HG03520 (cell line): ENCODE data around the gene POMT1.
"Not testable (repeated sequence)": the region's sequence is repeated elsewhere in the genome, so short reads cannot be mapped to it uniquely, and the experiment has no call there.

Source experiments
- ATAC-seq: cut with Tn5 transposase; IDR thresholded peaks from one replicate; pipeline ENCODE4 v1.9.1; 2021; ENCODE audit warnings: mild to moderate bottlenecking, moderate library complexity; ENCODE audit not compliant: unreplicated experiment

Gene POMT1

GRCh38 chr9:131523451-131524435 is 21.0 kb downstream of the POMT1 start:
- ATAC-seq: no peak

DNA sequence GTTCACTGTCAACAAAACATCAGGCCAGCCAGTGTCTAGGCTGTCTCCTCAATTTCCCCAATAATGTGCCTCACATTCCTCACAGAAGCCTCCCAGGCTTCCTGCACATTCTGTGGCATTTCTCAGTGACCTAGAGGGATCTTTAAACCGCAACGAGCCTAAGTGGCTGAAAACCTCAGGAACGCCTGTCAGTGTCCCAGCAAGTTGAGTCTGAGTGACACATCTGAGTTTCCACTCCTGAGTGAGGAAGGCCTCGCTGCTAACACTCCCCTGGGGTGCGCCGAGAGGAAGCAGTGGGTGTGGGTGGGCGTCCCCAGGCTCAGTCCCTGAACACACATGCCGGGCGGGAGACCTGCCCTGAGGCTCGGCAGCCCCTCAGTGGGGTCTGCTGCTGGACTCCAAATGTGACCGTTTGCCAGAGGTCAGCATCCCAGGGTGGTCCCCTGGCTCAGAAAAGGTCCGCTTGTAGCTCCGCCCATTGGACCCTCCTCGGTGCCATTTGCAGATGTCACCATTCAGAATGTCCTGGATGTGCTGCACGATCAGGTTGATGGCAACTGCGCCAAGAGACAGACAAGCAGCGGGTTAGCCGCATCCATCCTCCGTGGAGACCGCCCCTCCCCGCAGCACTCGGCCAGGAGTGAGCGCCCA is 22.1 kb downstream of the POMT1 start:
- no peak for ATAC-seq

DNA sequence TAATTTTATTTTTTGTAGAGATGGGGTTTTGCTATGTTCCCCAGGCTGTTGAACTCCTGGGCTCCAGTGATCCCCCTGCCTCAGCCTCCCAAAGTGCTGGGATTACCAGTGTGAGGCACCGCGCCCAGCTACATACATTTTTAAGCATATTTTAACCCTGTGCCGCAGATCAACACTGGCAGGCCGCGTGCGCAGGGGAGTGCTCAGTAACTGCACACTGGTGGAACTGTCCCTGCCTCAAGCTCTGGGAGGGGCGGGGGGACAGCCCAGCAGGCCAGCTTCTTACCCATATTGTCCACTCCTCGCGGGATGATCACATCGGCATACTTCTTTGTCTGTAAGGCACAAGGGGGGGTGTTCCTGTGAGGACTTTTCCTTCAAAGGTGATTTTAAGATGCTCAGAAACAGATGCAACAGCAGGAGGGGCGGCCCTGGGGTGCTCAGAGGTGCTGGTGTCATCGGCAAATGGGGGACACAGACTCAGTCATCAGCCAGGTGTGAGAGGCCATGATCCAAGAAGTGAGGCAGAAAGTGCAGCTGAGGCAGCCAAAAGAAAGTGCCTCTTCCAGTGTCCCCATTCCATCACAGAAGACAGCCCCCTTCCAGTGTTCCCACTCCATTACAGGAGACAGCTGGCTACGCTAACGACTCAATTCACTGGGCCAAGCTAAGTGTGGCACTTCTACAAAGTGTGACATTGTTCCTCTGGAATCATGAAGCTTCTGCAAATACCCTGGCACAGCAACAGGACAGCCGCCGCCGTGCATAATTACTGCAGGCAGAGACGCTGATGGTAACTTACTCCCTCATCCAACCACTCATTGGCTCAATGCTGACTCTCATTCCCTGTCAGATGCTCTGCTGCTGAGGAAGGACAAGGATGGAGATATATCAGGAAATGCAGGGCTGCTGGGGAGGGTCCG is 23.2 kb downstream of the POMT1 start:
- ATAC-seq: no peak

DNA sequence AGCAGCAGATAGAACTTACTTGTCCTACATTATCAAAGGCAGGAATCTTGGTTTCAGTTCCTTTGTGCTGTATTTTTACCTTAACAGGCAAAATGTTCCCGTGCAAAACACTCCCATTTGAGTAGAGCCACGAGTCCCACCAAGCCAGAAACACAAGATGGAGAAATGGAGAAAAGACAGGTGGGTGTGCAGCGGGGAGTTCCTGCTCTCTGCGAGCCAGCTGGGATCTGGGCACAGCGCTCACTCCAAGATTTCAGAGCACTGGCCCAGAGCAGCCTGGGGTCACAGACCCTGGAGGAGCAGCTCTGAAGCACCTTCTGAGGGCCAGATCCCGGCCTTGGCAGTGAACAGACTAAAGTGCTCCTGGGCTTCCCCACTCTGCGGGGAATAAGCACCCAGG is 25.5 kb downstream of the POMT1 start:
- ATAC-seq: no peak

- ATAC-seq: no peak
These were observed 26.3 kb downstream of the POMT1 start for GRCh38 chr9:131528886-131529505.

DNA sequence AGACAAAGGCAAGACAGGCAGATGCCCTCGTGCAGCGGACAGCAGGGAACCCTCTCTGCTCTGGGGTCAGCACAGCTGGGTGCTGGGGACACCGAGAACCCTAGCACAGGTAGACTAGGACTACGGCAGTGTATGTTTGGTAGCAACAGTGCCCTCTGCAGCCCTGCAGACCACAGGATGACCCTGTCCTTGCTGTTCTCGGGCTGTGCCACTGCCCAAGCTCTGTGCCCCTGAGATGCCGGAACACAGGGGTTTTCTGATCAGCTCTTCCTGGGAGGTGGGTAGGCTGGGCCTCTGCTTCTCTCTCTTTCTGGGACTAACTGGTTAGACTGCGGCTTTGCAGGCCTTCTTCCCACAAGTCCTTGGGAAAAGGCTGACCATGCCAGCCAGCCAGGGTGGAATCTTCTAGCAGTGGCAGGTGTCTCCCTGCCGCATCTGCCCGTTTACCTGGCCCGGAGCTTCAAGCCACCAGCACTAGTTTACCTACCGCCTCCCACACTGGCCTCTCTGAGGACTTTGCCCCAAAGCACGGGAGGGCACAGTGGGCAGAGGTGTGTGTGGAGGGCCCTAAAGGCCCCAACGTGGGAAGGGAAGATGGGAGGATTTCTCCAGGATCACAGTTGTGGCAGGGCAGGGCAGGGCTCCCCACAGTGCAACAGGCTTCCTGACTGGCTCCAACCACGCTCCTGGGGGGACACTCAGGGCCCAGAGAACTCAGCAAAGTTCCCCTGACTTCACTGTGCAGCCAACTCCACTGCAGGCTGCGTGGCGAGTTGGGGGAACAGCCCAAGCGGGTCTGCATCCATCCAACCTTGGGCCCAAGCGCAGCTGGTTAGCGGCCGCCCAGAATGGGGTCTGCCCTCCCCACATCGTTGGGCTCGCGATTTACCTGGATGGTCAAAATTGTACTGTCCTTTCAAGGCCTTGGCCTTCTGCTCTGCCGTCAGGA is 27.2 kb downstream of the POMT1 start:
- ATAC-seq: no peak

DNA sequence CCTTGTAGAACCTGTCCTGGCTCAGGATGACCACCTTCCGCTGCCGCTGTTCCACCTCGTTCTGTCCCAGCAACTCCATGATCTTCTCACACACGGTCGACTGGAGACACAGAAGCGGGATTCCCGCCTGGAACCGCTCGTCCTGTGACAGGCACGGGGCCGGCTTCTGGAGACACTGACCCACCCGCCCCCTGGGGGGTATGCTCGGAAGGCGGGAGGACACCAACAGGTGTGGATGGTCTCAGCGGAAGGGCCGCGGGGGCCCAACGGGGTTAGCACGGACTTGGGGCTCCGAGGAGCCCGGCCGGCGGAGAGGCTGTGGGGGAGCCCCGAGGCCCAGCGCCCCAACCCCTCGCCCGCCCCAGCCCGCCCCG is 27.8 kb downstream of the POMT1 start:
- ATAC-seq: peak; percentile 16

DNA sequence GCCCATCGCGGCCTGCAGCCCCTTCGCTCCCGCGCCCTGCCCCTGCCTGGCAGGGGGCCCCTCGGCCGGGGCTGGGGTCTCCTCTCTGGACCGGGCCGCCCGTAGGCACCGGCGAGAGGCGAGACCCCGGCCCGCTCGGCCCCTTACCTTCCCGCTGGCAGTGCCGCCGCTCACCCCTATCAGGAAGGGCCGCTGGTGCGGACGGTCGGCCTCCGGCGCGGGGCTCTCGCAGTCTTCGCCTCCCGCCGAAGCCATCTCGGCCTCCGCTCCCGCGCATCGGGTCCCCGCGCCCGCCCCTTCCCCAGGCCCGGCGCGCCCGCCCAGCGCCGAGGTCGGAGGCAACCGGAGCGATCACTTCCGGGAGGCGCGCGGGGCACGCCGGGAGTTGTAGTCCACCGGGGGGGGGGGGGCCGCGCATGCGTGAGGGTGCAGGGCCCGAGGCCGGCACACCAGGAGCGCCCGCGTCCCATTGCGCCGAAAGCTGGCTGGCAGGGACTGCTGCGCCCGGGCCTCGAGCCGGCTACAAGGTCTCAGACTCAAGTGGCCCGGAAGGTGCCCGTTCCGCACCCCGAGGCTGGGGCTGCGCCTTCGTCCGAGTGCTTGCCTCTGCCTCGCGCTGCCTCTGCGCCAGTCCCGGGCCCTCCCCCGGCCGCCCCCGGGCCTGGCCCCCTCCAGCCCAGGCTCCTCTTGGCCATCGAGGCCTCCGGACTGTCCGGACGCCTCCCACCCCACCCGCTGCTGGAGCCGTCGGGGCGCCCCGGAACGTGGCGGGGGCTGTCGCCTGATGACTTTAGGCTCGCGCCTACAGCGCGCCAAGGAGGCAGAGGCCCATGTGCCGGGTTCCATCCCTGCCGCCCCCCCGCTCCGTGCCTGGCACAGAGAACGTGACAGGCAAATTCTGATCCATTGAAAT is 28.5 kb downstream of the POMT1 start, which contains the start of gene UCK1:
Gene UCK1 (minus strand): TSS at position 344 of the 913 bp plus-strand sequence. CDS start 89 bp downstream, at position 255.
- ATAC-seq: peak; percentile 81

DNA sequence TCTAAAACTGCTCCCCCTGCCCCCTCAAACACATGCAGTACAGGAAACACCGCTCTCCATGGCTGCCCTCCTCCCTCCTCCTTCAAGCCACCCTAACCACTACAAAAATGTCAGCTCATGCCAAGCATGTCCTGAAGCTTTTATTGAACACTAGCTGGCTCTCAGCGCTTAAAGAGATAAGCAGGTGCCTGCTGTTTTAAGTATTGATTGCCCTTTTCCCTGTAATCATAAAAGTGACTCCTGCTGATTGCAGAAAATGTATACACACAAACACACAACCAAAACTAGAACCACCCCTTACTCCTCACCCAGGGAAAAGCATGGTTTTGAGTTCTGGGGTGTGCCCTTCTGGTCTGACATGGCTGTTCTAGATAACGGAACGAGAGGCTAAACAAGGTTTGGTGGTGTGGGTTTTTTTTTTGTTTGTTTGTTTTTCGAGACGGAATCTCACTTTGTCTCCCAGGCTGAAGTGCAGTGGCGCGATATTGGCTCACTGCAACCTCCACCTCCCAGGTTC is 32.1 kb downstream of the POMT1 start:
- no peak for ATAC-seq

DNA sequence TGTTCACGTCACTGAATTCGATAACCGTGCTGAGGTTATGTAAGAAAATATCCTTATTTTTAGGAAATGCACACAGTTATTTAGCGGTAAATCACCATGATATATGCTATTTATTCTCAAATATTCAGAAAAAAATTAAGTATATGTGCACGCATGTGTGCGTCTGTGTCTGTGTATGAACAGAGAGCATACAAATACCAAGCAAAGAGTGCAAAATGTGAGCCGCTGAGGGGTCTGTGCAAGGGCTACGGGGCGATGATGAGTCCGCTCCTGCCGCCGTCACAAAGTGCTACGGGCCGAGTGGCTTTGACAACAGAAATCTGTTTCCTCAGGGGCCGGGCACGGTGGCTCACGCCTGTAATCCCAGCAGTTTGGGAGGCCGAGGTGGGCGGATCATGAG is 35.2 kb downstream of the POMT1 start:
- ATAC-seq: no peak

DNA sequence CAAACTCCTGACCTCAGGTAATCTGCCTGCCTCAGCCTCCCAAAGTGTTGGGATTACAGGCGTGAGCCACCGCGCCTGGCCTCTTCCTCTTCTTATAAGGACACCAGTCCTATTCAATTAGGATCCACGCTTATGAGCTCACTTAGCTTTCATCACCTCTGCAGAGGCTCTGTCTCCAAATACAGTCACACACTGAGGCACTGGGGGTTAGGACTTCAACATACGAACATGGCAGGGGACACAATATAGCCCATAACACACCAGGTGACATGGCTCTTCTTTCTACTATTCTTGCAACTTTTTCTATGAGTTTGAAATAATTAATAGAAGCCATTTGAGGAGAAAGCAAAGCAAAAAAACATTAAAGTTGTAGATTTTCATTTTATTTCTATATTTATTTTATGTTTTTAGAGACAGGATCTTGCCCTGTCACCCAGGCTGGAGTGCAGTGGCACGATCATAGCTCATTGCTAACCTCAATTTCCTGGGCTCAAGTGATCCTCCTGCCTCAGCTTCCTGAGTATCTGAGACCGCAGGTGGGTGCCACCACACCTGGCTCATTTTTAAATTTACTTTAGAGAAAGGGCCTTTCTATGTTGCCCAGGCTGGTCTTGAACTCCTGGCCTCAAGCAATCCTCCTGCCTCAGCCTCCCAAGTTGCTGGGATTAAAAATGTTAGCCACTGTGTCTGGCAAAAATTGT is 36.7 kb downstream of the POMT1 start:
- ATAC-seq: no peak

GRCh38 chr9:131543141-131543540 is 40.4 kb downstream of the POMT1 start:
- ATAC-seq: no peak

GRCh38 chr9:131545003-131545785 is 42.5 kb downstream of the POMT1 start, which contains the start of gene PRRT1B:
PRRT1B (plus strand) TSS chr9:131545523; CDS start chr9:131545616, 93 bp downstream.
- ATAC-seq: no peak

DNA sequence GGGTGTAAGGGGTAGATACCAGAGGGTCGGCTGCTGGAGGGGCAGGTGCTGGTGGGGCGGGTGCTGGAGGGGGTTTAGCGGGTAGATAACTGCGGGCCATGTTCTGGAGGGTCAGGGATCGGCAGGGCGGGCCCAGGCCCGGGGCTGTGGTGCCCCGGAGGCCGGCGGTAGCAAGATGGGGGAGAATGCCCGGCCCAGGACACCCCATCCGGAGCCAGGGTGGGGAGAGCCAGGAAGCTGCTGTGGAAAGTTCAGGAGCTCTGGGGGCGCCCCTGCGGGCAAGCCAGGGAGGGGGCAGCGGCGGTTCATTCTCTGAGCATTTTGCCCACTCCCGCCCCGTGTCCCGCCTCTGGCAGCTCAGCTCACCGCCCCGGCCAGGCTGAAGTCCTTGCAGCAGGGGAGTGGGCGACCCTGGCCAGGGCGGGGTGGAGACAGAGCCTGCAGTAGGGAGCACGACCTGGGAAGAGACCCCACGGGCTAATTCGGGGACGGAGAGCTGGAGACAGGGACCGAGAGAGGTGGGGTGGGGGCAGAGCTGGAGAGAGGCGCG is 43.1 kb downstream of the POMT1 start:
- no peak for ATAC-seq

- ATAC-seq: no peak
These were observed 43.8 kb downstream of the POMT1 start for GRCh38 chr9:131546336-131547084.

DNA sequence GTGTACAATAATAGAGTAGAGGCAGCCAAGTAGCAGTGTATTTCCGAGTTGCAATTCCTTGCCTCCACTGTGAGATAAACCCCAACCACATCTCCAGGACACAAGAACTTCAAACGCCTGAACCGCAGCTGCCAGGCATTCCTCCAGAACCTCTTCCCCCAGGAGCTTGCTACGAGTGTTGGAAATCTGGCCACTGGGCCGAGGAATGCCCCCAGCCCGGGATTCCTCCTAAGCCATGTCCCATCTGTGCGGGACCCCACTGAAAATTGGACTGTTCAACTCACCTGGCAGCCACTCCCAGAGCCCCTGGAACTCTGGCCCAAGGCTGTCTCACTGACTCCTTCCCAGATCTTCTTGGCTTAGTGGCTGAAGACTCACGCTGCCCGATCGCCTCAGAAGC is 46.5 kb downstream of the POMT1 start:
- not testable (repeated sequence) for ATAC-seq
